ENCODE results near the gene RHOBTB1.

DNA sequence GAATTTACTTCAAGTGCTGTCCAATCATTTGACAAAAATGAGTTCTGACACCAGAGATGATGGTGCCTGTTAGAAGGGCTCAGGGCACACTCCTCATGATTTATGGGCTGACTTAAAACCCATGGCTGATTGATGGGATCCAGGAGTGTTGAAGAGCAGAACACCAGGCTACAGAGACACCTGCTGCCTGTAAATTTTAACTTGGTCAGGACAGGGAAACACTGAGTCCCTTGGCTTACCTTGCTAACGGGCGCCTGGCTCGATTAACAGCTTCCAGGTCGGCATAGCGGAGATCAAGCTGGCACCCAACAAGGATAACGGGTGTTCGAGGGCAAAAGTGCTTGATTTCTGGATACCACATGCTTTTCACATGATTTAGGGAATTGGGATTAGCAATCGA, 51.4 kb downstream of the RHOBTB1 start:
- TF ChIP-seq, protein P1, sequence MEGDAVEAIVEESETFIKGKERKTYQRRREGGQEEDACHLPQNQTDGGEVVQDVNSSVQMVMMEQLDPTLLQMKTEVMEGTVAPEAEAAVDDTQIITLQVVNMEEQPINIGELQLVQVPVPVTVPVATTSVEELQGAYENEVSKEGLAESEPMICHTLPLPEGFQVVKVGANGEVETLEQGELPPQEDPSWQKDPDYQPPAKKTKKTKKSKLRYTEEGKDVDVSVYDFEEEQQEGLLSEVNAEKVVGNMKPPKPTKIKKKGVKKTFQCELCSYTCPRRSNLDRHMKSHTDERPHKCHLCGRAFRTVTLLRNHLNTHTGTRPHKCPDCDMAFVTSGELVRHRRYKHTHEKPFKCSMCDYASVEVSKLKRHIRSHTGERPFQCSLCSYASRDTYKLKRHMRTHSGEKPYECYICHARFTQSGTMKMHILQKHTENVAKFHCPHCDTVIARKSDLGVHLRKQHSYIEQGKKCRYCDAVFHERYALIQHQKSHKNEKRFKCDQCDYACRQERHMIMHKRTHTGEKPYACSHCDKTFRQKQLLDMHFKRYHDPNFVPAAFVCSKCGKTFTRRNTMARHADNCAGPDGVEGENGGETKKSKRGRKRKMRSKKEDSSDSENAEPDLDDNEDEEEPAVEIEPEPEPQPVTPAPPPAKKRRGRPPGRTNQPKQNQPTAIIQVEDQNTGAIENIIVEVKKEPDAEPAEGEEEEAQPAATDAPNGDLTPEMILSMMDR (IDR thresholded peaks at IDR 0.05): no peak
- TF ChIP-seq POLR2AphosphoS5 (IDR thresholded peaks at IDR 0.05): no peak

Data from suprapubic skin (tissue), 3 donors.